GM23248 (cell line): ENCODE results near the gene RHBDL3.

Experiments
- EZH2 ChIP-seq: fragments of 200-600 bp; sonication (generic); IDR thresholded peaks from 2 replicates; pipeline ENCODE4 v1.6.1; 2018; ENCODE audit warnings: antibody characterized with exemption, mild to moderate bottlenecking; ENCODE audit not compliant: insufficient read depth, poor library complexity, severe bottlenecking
- EZH2phosphoT487 ChIP-seq: fragments of 200-600 bp; sonication (generic); IDR thresholded peaks from 2 replicates; pipeline ENCODE4 v1.6.1; 2018; ENCODE audit warnings: antibody characterized with exemption, moderate library complexity, mild to moderate bottlenecking, low read depth; ENCODE audit not compliant: insufficient read depth

- TF ChIP-seq EZH2: no peak
- no peak for TF ChIP-seq EZH2phosphoT487
Measured at GRCh38 chr17:32223703-32224102, 41.9 kb upstream of the RHBDL3 start.
